HT1080 (cell line): ENCODE results near the gene GXYLT2. TPM values are rescaled to one million over a fixed set of nuclear protein-coding genes. Genes with fewer than 3 reads are reported as not detected.

Experiments used
- DNase-seq: peaks from one replicate; pipeline ENCODE4 v3.0.0-alpha.2; 2015; ENCODE audit warnings: low read depth
- small RNA-seq: library from RNA; depleted of rRNA; stranded (forward); fragments of <200 nt; gene quantifications from one replicate; pipeline ENCODE3, GENCODE V24; 2014
- total RNA-seq: library from RNA; depleted of rRNA; stranded (reverse); fragments of >200 nt; shearing (Covaris generic); gene quantifications from 2 replicates; pipeline ENCODE4 v1.2.3, GENCODE V29; 2014; rRNA removed

Gene GXYLT2
- total RNA-seq, 1 experiment from 2014 or later = 8.0 TPM

GRCh38 chr3:73009750-73010149 is 121.9 kb downstream of the GXYLT2 start:
- DNase-seq = no peak

DNA sequence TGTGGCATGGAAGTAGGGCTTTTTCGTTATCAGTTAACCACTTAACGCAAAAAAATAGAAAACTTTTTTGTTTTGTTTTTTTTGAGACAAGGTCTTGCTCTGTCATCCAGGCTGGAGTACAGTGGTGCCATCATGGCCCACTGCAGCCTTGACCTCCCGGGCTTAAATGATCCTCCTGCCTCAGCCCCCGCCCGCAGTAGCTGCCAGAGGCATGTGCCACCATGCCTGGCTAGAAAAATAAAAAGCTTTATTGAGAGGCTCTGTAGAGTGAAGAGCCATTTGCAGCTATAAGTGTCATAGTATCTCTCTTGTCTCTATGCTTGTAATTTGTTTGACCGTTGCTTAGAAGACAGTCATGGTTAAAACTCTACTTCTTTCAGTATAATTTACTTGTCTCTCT is 122.3 kb downstream of the GXYLT2 start:
- DNase-seq = no peak

GRCh38 chr3:73018298-73018697 is 130.5 kb downstream of the GXYLT2 start:
- DNase-seq = no peak

DNA sequence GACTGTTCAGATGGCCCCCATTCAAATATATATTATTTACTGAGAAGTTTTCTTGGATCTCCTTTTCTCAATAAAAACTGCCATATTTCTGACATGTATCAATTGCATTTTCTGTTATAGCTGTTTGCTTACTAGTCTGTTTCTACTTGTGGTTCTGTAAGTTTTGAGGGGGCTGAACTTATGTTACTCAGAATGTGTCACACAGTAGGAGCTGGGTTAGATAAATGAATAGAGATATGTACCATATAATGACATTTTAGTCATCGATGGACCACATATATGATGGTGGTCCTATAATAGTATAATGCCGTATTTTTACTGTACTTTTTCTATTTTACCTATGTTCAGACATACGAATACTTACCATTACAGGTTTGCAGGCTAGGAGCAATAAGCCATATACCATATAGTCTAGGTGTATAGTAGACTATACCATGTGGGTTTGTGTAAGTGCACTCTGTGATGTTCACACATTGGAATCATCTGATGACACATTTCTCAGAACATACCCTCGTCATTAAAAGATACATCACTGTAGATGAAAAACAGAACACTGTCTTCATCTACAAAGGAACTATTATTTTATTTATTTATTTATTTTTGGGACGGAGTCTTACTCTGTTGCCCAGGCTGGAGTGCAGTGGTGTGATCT is 131.1 kb downstream of the GXYLT2 start:
- DNase-seq = no peak

DNA sequence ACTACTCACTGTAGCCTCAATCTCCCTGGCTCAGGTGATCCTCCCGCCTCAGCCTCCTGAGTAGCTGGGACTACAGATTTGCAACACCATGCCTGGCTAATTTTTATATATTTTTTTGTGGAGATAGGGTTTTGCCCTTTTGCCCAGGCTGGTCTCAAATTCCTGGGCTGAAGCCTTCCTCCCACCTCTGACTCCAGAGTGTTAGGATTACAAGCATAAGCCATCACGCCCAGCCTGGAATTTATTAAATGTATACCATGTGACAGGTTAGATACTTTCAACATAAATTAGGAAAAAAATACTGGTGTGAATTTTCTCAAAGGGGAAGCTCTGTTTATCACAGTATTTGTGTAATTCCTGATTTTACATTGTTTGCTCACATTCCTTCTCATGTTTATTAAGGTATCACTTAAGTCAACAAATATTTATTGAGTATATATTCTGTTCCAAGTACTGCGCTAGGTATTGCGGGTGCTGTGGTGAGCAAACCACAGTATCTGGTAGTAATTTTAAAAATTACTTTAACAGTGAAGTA is 133.5 kb downstream of the GXYLT2 start:
- DNase-seq = no peak

DNA sequence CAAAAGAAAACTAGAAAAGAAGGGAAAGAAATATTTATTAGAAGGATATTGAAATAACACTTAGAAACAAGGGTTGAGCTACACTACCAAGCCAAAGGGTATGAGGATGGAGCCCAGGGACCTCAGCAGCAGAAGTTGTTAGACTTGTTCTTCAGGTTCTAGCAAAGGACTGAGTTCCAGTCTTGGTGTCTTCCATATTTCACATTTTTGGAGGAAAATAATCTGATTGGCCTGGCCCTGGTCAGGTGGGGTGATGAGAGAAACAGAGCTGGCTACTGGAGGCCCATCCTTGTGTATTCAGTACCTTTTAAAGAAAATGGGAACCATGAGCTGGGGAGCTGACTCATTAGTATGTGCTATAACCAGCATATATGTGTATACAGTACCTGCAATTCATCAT is 137.0 kb downstream of the GXYLT2 start:
- no peak for DNase-seq

- DNase-seq = no peak
Measured at GRCh38 chr3:73026111-73026759, 138.4 kb downstream of the GXYLT2 start.

Small RNAs within 50 kb of the gene (small RNA-seq; reads per million reads assigned to genes)
- not detected for gene RF00017

Other genes with a start within 250 kb of the GXYLT2 start
- gene SHQ1, start 39.6 kb upstream of the GXYLT2 start, total RNA-seq = 32.3 and 40.4 TPM in 2 replicates
- gene PPP4R2, start 108.8 kb downstream of the GXYLT2 start, total RNA-seq = 45.4 and 48.0 TPM in 2 replicates
- 1.6 and 1.9 TPM in 2 replicates for gene EBLN2, start 173.6 kb downstream of the GXYLT2 start, total RNA-seq